HG03045 (cell line): ENCODE results near the gene WIPI1.
"Not testable (repeated sequence)": the region's sequence is repeated elsewhere in the genome, so short reads cannot be mapped to it uniquely, and the experiment has no call there.

Source experiments
- ATAC-seq: cut with Tn5 transposase; IDR thresholded peaks from one replicate; pipeline ENCODE4 v1.9.1; 2021; ENCODE audit warnings: mild to moderate bottlenecking, moderate library complexity; ENCODE audit not compliant: unreplicated experiment

Gene WIPI1

DNA sequence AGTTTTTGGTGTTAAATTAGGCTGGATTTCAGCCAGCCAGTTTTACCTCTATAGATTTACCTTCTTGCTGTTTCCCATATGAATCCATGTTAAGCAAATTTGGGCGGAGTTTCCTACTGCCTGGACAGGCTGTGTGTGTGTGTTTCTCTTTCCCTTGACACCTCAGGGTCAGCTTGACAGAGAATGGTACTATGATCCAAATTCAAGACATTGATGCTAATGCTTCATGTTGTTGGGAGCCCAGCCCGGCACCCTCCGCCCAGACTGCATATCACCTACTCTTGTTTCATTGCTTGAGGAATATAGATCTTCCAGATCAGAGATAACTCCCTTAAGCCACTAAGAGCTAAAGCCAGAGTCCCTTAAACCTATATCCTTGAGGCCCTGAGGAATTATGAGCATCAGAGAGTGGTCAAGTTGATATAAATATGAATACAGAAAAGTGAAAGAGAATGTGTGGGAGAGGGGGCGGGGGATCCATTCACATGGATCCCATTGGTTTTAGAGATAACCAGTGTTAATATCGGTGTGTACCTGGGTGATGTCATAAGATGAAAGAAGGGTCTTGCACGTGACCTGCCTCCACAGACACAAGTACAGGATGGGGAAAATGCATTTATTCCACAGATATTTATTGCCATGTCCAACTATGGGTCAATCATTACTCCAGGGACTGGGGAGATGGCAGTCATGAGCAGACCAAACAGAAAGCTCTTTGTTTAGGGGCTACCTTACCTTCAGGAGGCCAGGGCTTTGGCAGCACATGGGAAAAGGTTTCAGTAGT, 69.7 kb downstream of the WIPI1 start:
- ATAC-seq: no peak

GRCh38 chr17:68385490-68386215, 71.6 kb downstream of the WIPI1 start:
- no peak for ATAC-seq

GRCh38 chr17:68384941-68385340, 72.4 kb downstream of the WIPI1 start:
- ATAC-seq: no peak

GRCh38 chr17:68384471-68384870, 72.8 kb downstream of the WIPI1 start:
- no peak for ATAC-seq

- no peak for ATAC-seq
Measured at GRCh38 chr17:68383443-68384321, 73.6 kb downstream of the WIPI1 start.

DNA sequence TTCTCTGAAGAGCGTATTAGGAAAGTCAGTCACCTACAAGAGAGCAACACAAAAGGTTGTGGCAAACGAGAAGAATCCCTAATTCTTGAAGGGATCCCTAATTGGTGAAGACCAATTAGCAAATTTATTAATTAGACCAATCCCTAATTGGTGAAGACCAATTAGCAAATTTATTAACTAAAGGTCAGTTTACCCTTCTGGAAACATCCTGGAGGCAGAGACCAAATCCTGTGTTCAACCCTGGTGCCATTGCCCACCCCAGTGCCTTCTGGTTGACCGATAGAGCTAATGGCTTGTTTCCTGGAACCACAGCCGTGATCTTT, 74.2 kb downstream of the WIPI1 start:
- ATAC-seq: no peak

GRCh38 chr17:68382582-68383085, 74.7 kb downstream of the WIPI1 start:
- no peak for ATAC-seq

DNA sequence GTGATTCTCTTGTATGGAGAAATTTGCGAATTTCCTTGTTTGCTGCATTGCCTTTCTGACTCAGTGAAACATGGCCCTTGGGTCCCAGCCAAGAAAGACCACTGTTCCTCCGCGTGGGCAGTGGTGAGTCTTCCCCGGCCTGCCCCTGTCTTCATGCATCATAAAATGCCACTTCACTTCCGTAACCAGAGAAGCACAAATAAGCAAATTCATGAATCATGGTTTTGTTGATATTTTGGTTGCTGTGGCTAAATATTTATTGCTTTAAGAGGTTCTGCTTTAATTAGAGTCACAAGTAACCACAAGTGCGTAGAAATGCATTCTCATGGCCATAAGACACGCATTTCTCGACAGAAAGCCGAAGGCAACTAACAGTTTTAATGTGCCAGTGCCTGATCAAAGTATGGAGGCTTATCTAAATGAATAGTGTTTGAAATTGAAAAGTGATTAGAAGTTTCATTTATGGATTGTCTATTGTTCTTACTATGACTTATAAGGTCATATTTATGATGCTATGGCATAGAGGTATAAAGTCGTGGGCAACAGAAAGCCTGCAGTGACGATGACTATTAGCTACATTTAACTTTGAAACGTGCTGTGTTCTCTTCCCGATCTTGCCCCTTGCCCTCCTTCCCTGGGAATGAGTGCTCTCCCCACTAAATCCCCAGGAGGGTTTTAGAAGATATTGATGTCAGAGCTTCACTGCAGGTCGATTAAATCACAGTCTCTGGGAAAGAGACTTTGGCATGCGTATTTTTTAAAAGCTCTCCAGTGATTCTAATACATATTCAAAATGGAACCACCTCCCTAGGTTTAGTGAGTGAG, 76.0 kb downstream of the WIPI1 start:
- no peak for ATAC-seq

DNA sequence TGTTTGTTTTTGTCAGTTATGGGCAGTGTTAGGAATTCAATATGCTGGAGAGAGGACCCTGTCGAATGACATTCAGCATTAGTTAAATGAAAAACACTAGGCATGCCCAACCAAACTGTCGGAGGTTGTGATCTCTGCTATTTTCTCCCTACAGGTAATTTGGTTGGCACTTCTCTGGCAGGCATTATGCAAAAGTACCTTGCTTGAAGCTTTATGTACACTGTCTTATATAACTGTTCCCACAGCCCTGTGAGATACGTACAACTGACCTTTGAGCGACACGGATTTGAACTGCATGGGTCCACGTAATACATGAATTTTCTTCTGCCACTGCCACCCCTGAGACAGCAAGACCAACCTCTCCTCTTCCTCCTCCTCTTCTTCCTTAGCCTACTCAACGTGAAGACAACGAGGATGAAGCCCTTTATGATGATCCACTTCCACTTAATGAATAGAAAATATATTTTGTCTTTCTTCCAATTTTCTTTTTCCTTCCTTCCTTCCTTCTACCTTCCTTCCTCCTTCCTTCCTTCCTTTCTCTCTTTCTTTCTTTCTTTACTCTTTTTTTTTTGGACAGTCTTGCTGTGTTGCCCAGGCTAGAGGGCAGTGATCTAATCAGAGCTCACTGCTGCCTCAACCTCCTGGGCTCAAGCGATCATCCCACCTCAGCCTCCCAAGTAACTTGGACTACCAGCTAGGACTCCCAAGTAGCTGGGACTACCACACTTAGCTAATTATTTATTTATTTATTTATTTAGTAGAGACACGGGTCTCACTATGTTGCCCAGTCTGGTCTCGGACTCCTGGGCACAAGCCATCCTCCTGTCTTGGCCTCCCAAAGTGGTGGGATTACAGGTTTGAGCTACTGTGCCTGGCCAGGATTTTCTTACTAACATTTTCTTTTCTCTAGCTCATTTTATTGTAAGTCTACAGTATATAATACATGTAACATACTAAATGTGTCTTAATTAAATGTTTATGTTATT, 77.3 kb downstream of the WIPI1 start:
- ATAC-seq: no peak

DNA sequence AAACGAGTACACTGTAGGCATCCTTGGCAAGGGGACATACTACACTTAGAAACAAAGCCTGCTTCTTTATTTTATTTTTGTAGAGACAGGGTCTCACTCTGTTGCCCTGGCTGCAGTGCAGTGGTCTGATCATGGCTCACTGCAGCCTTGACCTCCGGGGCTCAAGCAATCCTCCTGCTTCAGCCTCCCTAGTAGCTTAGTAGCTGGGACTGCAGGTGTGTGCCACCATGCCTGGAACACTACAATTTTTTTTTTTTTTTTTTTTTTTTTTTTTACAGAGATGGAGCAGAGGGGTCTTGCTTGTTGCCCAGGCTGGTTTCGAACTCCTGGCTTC, 78.2 kb downstream of the WIPI1 start:
- no peak for ATAC-seq

GRCh38 chr17:68378268-68379176, 78.8 kb downstream of the WIPI1 start:
- no peak for ATAC-seq

DNA sequence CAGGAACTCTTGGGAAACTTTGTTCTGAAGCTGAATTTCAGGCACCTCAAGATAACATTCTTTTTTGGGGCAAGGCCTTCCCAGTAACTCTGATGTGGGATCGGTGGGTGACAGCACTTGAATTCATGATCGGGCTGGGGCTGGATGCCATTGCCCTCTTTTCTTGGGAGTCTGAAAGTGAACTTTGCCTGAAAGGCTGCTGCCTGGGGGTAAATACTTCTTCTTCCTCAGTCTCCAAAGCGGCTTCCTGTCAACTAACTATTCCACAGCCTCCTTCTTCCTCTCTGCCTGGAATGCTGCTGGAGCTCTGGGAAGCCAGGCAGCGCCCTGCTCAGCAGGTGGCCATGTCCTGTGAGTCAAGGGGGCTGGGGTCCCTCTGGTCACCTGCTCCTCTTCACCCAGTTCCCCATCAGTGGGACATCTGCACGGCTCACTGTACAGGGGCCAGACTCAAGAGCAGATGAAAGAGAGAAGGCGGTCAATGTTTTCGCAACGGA, 79.5 kb downstream of the WIPI1 start:
- no peak for ATAC-seq

- ATAC-seq: not testable (repeated sequence)
Measured at GRCh38 chr17:68376178-68376577, 81.1 kb downstream of the WIPI1 start.

GRCh38 chr17:68375566-68375965, 81.7 kb downstream of the WIPI1 start:
- no peak for ATAC-seq
